ENCODE data around the gene ADCY3. TPM values are rescaled to one million over a fixed set of nuclear protein-coding genes. Genes with fewer than 3 reads are reported as not detected.

Gene ADCY3
- total RNA-seq, 1 experiment from 2014 or later = 39.5 TPM

DNA sequence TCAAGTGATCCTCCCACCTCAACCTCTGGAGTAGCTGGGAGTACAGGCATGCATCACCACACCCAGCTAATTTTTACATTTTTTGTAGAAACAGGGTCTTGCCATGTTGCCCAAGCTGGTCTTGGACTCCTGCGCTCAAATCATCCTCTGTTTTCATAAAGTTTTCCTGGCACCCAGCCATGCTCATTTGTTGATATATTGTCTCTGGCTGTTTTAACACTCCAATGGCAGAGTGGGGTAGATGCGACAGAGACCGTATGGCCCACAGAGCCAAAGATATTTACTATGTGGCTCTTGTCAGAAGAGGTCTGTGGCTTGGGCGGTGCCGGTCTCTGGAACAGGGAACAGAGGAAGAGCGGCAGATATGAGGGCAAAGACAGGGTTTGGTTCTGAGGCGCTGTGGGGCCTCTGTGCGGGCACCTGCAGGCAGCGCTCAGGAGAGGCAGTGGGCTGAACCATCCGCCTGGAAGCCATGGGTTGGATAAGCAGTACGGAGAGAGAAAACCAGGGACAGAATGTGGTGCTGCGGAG lies 76.6 kb downstream of the ADCY3 start:
- H3K79me2 ChIP-seq (ENCODE audit: insufficient read depth, low read length) = no peaks in the 10 kb centered on the region
- no peak overlapping the region for H3K56ac ChIP-seq (ENCODE audit: insufficient read length, low read depth, low read length)
- peaks cover 17 to 20% of the 10 kb centered on the region in 2 experiments for H3K9me3 Mint-ChIP-seq
- no peak overlapping the region for H3K4ac ChIP-seq (ENCODE audit: low read depth, low read length)
- H2AFZ ChIP-seq (ENCODE audit: low read length) = no peak overlapping the region
- H3K9me3 ChIP-seq (ENCODE audit: control insufficient read depth, low read depth, low read length) = peaks cover 2% of the 10 kb centered on the region
- H3K4me1 ChIP-seq (ENCODE audit: insufficient read depth, low read length) = no peaks in the 10 kb centered on the region
- H3K18ac ChIP-seq (ENCODE audit: insufficient read length, low read depth, low read length) = no peak overlapping the region
- H3T11ph ChIP-seq (ENCODE audit: low read length) = no peak overlapping the region
- H3K4me1 Mint-ChIP-seq = peaks cover 7 to 9% of the 10 kb centered on the region in 2 experiments; a peak in 3 of 4 replicates
- H3K14ac ChIP-seq (ENCODE audit: insufficient read depth, low read length) = no peak overlapping the region; the same call in 1 of the 2 replicates
- H2BK20ac ChIP-seq (ENCODE audit: low read depth, low read length, poor library complexity, severe bottlenecking) = no peak overlapping the region
- H2BK120ac ChIP-seq (ENCODE audit: low read depth, low read length, poor library complexity, severe bottlenecking) = no peak overlapping the region
- H4K20me1 ChIP-seq (ENCODE audit: control insufficient read depth, insufficient read depth, insufficient read length) = no peaks in the 10 kb centered on the region
- no peak overlapping the region for H2AK5ac ChIP-seq (ENCODE audit: insufficient read length, low read length)
- WGBS (ENCODE audit: extremely low coverage, insufficient read length, low lambda C conversion rate) = no CpG with 5 or more reads among the region's 12 CpGs
- DNase-seq = no peak
- TF ChIP-seq, protein P1, sequence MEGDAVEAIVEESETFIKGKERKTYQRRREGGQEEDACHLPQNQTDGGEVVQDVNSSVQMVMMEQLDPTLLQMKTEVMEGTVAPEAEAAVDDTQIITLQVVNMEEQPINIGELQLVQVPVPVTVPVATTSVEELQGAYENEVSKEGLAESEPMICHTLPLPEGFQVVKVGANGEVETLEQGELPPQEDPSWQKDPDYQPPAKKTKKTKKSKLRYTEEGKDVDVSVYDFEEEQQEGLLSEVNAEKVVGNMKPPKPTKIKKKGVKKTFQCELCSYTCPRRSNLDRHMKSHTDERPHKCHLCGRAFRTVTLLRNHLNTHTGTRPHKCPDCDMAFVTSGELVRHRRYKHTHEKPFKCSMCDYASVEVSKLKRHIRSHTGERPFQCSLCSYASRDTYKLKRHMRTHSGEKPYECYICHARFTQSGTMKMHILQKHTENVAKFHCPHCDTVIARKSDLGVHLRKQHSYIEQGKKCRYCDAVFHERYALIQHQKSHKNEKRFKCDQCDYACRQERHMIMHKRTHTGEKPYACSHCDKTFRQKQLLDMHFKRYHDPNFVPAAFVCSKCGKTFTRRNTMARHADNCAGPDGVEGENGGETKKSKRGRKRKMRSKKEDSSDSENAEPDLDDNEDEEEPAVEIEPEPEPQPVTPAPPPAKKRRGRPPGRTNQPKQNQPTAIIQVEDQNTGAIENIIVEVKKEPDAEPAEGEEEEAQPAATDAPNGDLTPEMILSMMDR (conservative IDR thresholded peaks at IDR 0.05) = no peak
- no peak overlapping the region for H2BK15ac ChIP-seq (ENCODE audit: low read depth, low read length)
- 0 out of 7 replicates have a peak overlapping the region, but pooled peaks of 1 of the 3 experiments have one; percentile 24 for H3K27ac Mint-ChIP-seq
- no peak overlapping the region for H3K23ac ChIP-seq (ENCODE audit: insufficient read length, low read depth, low read length)
- H3K27me3 Mint-ChIP-seq (ENCODE audit: low read depth) = no peaks in the 10 kb centered on the region; the same call in 1 of the 2 replicates
- no peak overlapping the region for H2BK5ac ChIP-seq (ENCODE audit: insufficient read length, low read length)
- no peak overlapping the region for H3K4me2 ChIP-seq (ENCODE audit: insufficient read depth, insufficient read length, low read length)
- no peak overlapping the region for H3K27ac ChIP-seq (ENCODE audit: insufficient read length, low read depth, low read length)
- H3K4me3 Mint-ChIP-seq = no peak overlapping the region
- no peak overlapping the region for H4K5ac ChIP-seq (ENCODE audit: insufficient read length, low read depth, low read length)
- H2BK12ac ChIP-seq (ENCODE audit: insufficient read length, low read depth, low read length) = no peak overlapping the region
- H4K91ac ChIP-seq (ENCODE audit: insufficient read length, low read depth, low read length) = no peak overlapping the region
- H3K27me3 ChIP-seq (ENCODE audit: insufficient read depth, low read length) = no peaks in the 10 kb centered on the region
- H3K36me3 Mint-ChIP-seq (ENCODE audit: insufficient read depth in 1 of 3, low read depth in 3 of 3) = peaks cover 24 to 33% (median 32%) of the 10 kb centered on the region in 3 experiments
- H3K9ac ChIP-seq (ENCODE audit: extremely low read depth, insufficient read length, low read length) = no peak overlapping the region
- no peaks in the 10 kb centered on the region for H3K23me2 ChIP-seq (ENCODE audit: insufficient read length, low read depth, low read length, poor library complexity, severe bottlenecking)
- H3K79me1 ChIP-seq (ENCODE audit: insufficient read depth, low read depth, low read length, poor library complexity, severe bottlenecking) = no peaks in the 10 kb centered on the region
- no peak overlapping the region for H4K8ac ChIP-seq (replicated peaks; ENCODE audit: insufficient read length, low read depth, low read length)

All from H9 (cell line).